Measurements from ENCODE around the gene SERF1B.
"Not testable (repeated sequence)": the region's sequence is repeated elsewhere in the genome, so short reads cannot be mapped to it uniquely, and the experiment has no call there.

SERF1B gene

DNA sequence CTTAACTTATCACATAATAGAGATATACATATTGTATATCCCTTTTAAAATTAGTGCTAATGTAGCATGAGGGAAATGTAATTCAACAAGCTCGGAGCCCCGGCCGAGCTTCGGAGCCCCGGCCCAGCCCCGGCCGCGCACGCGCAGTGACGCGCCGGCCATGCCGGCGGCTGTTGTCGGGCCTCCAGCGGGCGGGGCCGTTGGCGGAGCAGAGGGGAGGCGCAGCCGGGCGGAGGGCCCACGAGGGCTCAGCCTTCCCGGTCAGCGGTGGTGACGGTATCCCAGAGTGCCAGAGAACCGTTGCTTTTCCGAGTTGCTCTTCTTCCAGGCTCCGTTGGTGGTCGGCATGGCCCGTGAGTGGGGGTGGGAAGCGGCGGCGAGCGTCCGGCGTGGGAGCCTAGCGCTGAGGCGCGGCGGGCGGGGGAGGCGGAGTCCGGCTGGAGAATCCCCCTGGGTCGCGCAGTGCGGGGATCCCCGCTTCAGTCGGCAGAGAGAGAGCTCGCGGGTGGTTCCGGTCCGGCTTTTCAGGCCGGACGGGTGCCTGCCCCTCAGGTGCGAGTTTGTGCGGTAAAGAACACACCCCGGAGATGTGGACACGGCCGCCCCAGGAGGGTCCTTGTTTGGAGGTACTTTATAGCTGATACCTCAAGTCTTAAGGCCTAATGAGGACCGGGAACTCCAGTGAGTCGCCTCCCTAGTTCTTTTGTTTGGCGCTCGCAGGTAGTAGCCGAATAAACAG lies at the start of gene SERF1B:
SERF1B (plus strand) TSS at position 146 of the 739 bp plus-strand sequence; CDS start at position 347, 201 bp downstream.
- DNase-seq = not testable (repeated sequence)

DNA sequence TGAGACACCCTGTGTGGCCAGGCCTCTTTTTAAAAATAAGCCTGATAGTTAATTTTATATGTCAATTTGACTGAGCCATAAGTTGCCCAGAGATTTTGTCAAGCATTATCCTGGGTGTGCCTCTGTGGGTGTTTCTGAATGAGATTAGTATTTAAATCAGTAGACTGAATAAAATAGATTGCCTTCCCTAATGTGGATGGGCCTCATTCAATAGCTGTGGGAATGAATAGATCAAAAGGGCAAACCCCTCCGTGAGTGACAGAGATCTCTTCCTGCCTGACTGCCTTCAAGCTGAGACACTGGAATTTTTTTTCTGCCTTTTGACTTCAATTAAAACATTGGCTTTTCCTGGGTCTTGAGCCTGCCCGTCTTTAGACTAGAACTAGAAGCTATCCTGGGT lies 33.3 kb upstream of the SERF1B start:
- DNase-seq = not testable (repeated sequence)

DNA sequence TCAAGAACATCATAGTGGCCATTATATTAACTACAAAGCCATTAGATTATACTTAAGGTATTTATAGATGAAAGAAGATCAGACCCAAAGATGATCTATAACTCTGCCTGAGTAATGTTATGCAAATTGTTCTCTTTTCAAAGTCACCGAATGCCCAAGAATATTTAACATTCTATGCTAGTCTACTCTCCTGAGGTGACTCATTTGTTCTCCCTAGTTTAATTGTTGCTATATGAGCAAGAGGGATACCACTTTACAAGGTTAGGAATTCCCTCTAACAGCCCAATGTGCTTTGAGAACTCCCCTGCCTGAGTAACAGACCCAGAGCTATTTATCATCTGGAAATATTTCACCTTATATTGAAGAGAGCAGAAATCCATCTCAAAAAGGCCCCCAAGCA lies 29.5 kb upstream of the SERF1B start:
- DNase-seq = not testable (repeated sequence)

DNA sequence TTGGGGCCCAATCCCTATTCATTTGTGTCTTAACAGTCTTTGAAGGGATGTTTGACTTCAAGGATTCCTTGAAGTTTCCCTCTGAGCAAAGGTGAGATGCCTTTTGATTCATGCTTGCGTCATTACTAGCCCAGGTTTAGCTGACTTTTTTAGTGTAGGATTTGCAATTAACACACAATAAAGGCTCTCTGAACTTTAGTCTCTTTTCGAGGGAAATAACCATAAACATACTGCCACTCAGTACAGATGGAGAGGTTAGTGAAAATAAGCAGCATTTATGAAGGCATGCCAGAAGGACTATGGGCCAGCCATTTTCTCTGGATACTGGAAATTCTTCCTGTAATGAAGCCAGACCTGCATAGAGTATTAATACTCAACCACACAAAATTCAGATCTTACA lies 4.4 kb upstream of the SERF1B start:
- not testable (repeated sequence) for DNase-seq

DNA sequence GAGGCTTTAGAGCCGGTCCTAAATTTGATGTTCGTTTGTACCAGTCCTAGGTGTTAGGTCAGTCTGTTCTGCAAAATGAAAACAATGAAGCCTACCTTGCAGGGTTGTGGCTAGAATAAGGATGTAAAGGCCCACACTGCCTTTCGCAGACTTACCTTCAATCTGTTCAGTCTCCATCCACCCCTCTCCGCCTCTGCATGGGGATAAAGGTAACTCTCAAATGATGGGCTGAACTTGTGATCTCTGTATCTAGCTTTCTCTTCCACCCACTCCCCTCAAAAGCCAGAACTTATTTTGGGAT lies 744 bp downstream of the SERF1B start:
- DNase-seq = not testable (repeated sequence)

DNA sequence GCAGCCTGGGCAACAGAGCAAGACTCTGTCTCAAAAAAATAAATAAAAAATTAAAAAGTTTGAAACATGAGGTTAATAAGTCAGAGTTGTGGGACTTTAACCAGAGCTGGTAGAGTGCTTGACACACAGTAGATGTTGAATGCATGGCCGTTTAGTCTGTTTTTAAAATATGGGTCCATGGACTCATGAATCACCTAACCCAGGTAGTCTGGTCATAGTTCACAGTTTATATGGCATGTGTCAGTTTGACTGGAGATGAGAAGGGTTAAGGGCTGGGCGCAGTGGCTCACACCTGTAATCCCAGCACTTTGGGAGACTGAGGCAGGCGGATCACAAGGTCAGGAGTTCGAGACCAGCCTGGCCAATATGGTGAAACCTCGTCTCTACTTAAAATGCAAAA lies 6.2 kb downstream of the SERF1B start:
- not testable (repeated sequence) for DNase-seq

DNA sequence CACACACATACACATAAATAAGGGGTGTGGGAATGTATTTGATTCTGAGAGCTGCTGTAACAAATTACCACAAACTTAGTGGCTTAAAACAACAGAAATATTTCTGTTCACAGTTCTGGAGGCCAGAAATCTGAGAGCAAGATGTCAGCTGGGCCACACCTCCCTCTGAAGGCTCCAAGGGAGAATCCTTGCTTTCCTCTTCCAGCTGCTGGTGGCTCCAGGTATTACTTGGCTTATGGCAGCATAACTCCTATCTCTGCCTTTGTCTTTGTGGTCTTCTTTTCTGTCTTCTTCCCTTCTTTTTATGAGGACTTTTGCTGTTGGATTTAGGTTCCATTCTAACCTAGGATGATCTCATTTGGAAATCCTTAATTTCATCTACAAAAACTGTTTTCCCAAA lies 16.4 kb downstream of the SERF1B start:
- DNase-seq = not testable (repeated sequence)

DNA sequence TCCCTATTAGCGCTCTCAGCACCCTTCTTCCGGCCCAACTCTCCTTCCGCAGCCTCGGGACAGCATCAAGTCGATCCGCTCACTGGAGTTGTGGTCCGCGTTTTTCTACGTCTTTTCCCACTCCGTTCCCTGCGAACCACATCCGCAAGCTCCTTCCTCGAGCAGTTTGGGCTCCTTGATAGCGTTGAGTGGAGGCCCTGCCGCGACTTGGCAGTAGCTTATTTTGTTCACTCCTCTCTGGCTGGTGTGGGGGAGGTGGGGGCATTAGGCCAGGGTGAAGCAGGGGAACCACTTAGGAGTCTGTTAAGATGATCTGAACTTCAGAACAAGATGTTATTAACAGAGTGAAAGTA lies 24.7 kb downstream of the SERF1B start:
- DNase-seq = not testable (repeated sequence)

DNA sequence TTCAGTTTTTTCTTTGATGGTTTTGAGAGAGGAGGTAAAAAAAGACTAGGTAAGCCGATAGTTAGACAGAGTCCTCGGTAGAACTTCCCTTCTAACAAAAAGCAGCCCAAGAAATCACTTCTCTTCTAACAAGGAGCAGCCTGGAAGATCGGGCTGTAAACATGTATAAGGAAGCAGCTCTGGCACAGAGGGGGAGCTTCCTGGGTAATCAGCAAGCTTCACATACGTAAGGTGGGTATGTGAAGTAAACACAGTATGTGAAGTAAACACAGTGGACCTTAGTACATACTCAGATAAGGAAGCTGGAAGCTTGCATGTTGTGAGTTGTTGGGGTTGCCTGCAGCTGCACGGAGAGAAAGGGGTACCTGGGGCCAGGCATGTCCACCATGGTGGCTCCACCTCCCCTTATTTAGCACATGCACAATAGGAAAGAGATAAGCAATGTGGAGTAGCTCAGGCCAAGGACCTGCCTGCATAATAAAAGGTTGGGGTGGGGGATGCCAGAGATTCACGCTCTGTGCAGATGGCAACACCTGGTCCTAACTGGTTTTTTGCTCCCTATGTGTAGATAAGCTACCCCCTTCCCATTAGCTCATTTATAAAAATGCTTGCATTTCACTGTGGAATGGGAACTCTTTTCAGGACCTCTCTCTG lies 31.4 kb downstream of the SERF1B start:
- DNase-seq = not testable (repeated sequence)

DNA sequence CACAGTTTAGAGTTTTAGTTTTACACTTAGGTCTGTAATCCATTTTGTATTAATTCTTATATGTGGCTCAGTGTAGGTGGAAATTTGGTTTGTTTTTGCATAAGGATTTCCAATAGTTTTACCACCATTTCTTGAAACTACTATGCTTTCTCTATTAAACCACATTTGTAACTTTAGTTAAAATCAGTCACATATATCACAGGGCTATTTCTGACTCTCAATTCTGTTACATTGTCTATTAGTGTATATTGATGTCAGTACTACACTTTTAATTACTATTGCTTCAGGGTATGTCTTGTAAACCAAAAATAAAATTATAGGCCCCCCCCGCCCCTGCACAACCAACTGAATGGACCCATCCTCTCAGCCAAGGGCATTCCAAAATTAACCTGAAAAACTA lies 32.1 kb downstream of the SERF1B start:
- not testable (repeated sequence) for DNase-seq

DNA sequence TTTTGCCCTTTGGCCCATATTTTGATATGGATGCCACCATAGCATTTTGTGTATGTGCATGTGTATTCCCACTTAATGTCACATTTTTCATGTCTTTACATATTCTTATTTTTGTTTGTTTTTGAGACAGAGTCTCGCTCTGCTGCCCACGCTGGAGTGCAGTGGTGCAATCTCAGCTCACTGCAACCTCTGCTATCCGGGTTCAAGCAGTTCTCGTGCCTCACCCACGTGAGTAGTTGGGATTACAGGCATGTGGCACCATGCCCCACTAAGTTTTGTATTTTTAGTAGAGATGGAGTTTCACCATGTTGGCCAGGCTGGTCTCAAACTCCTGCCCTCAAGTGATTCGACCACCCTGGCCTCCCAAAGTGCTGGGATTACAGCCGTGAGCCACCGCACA lies 52.6 kb downstream of the SERF1B start:
- DNase-seq = not testable (repeated sequence)

DNA sequence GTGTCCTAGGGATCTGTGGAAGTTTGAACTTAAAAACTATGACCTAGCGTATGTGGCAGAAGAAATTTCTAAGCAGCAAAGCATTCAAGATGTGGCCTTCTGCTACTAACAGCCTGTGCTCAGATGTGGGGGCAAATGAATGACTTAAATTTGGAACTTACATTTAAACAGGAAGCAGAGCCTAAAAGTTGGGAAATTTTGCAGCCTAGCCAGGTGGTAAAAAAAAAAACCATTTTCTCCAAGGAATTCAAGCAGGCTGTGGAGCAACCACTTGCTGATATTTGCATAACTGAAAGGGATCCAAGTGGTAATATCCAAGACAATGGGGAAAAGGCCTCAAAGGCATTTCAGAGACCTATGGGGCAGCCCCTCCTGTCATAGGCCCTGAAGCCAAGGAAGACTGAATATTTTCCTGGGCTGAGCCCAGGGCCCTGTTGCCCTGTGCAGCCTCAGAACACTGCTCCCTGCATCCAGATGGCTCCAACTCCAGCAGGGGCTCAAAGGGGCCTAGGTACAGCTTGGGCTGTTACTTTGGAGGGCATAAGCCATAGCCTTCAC lies 63.9 kb downstream of the SERF1B start:
- DNase-seq = not testable (repeated sequence)

DNA sequence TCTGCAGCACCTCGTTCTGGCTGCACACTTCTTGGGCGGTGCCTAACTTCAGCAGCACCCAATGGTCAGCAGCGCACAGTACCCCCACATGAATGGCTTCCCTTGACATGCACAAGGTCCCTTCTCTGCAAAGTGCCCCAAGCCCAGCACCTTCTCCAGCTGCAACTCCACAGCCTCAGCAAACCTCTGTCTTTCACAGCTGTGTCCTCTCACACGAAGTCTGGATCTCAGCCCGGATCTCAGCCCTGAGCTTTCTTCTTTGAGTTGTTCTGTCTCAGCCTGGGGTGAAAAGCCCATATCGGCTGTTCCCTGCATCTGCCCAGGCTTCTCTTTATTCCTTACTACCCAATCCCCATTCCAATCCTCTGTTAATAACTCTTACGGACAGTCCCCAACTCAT lies 66.7 kb downstream of the SERF1B start:
- DNase-seq = not testable (repeated sequence)

Data from NCI-H1694 treated with DMSO at 0.1 percent for 48 hours (cell line).